A673 (cell line): ENCODE data around the gene TAS2R1. TPM values are rescaled to one million over a fixed set of nuclear protein-coding genes. Genes with fewer than 3 reads are reported as not detected.

ENCODE experiments used
- BruUV-seq: library from RNA; stranded (reverse); fragments of 400-500 nt; replicated peaks from 2 replicates; lab custom pipeline; 2021; lab: Mats Ljungman, UMichigan
- CTCF ChIA-PET: fragments of 300-600 bp; sonication (Branson Sonifier 250); formaldehyde crosslinking; loops from one replicate; lab custom pipeline; 2022; ENCODE audit warnings: antibody characterized with exemption; lab: Charles Lee
- POLR2A ChIA-PET: fragments of 300-600 bp; sonication (Branson Sonifier 250); formaldehyde crosslinking; loops from one replicate; lab custom pipeline; 2022; ENCODE audit warnings: antibody characterized with exemption; ENCODE audit not compliant: low non-redundant PET; lab: Charles Lee
- DNase-seq: peaks from one replicate; pipeline ENCODE4 v3.0.0-alpha.2; 2015; ENCODE audit warnings: low spot score
- H3K27ac ChIP-seq: fragments of 200-600 bp; sonication (generic); 2 replicates; pipeline ENCODE4 v1.5.1; 2016; ENCODE audit warnings: mixed run types, low read depth, mild to moderate bottlenecking, mixed read lengths, antibody characterized with exemption, low read length; ENCODE audit not compliant: poor library complexity, severe bottlenecking
- H3K27me3 ChIP-seq: fragments of 200-600 bp; sonication (generic); replicated peaks from 2 replicates; pipeline ENCODE4 v1.6.1; 2017; ENCODE audit warnings: mixed run types, low read depth, mild to moderate bottlenecking, mixed read lengths, antibody characterized with exemption, low read length; ENCODE audit not compliant: insufficient read depth, poor library complexity
- H3K36me3 ChIP-seq: fragments of 200-600 bp; sonication (generic); 2 replicates; pipeline ENCODE4 v1.6.1; 2016; ENCODE audit warnings: mixed run types, mild to moderate bottlenecking, mixed read lengths, antibody characterized with exemption, low read length; ENCODE audit not compliant: insufficient read depth, poor library complexity, severe bottlenecking
- H3K4me1 ChIP-seq: fragments of 200-600 bp; sonication (generic); 2 replicates; pipeline ENCODE4 v1.6.1; 2017; ENCODE audit warnings: mixed run types, mild to moderate bottlenecking, mixed read lengths, antibody characterized with exemption, low read length; ENCODE audit not compliant: insufficient read depth, poor library complexity, severe bottlenecking
- H3K4me3 ChIP-seq: fragments of 200-600 bp; sonication (generic); 2 replicates; pipeline ENCODE4 v1.5.1; 2016; ENCODE audit warnings: low read depth, mixed run types, mild to moderate bottlenecking, mixed read lengths, low read length; ENCODE audit not compliant: poor library complexity, severe bottlenecking
- H3K9me3 ChIP-seq: fragments of 200-600 bp; sonication (generic); 2 replicates; pipeline ENCODE4 v1.6.1; 2016; ENCODE audit warnings: mixed run types, low read depth, mild to moderate bottlenecking, mixed read lengths, antibody characterized with exemption, low read length; ENCODE audit not compliant: poor library complexity, severe bottlenecking
- EZH2 ChIP-seq: fragments of 200-600 bp; sonication (generic); IDR thresholded peaks from 2 replicates; pipeline ENCODE4 v1.6.1; 2017; ENCODE audit warnings: borderline replicate concordance, low read depth, mild to moderate bottlenecking, mixed read lengths, antibody characterized with exemption, low read length; ENCODE audit not compliant: poor library complexity, severe bottlenecking
- intact Hi-C: fragments of 100-400 bp; cut with micrococcal nuclease; formaldehyde crosslinking; loops from one replicate; pipeline ENCODE4 v1.10.0; 2022; ENCODE audit not compliant: unreplicated experiment
- total RNA-seq: library from RNA; stranded (reverse); gene quantifications from 2 replicates; pipeline ENCODE4 v1.2.3, GENCODE V29; 2021
- TF ChIP-seq, protein P1 (sequence below): fragments of 300-800, 200-600 bp; sonication (generic); conservative IDR thresholded peaks from 2 replicates; pipeline ENCODE4 v1.5.1; 2017; ENCODE audit warnings: low read depth, mild to moderate bottlenecking, antibody characterized with exemption, low read length, moderate library complexity, mixed read lengths

TAS2R1 gene
- total RNA-seq, 1 experiment from 2014 or later: not detected

GRCh38 chr5:9588254-9588653, 41.9 kb downstream of the TAS2R1 start:
- no peak overlapping the region for H3K27ac ChIP-seq
- H3K27me3 ChIP-seq: no peaks in the 10 kb centered on the region
- POLR2A ChIA-PET: no interaction called here
- no TSS peak for BruUV-seq
- intact Hi-C loops: no loop called here
- no peak for DNase-seq
- H3K9me3 ChIP-seq: no peaks in the 10 kb centered on the region
- H3K36me3 ChIP-seq: no peaks in the 10 kb centered on the region
- H3K4me3 ChIP-seq: no peak overlapping the region
- CTCF ChIA-PET: no interaction called here
- H3K4me1 ChIP-seq: no peaks in the 10 kb centered on the region
- TF ChIP-seq, protein P1, sequence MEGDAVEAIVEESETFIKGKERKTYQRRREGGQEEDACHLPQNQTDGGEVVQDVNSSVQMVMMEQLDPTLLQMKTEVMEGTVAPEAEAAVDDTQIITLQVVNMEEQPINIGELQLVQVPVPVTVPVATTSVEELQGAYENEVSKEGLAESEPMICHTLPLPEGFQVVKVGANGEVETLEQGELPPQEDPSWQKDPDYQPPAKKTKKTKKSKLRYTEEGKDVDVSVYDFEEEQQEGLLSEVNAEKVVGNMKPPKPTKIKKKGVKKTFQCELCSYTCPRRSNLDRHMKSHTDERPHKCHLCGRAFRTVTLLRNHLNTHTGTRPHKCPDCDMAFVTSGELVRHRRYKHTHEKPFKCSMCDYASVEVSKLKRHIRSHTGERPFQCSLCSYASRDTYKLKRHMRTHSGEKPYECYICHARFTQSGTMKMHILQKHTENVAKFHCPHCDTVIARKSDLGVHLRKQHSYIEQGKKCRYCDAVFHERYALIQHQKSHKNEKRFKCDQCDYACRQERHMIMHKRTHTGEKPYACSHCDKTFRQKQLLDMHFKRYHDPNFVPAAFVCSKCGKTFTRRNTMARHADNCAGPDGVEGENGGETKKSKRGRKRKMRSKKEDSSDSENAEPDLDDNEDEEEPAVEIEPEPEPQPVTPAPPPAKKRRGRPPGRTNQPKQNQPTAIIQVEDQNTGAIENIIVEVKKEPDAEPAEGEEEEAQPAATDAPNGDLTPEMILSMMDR: no peak
- no peak for TF ChIP-seq EZH2

- CTCF ChIA-PET: no interaction called here
- no peak overlapping the region for H3K4me3 ChIP-seq
- H3K4me1 ChIP-seq: no peaks in the 10 kb centered on the region
- DNase-seq: no peak
- no peaks in the 10 kb centered on the region for H3K36me3 ChIP-seq
- POLR2A ChIA-PET: no interaction called here
- no peaks in the 10 kb centered on the region for H3K27me3 ChIP-seq
- H3K27ac ChIP-seq: no peak overlapping the region
- no peaks in the 10 kb centered on the region for H3K9me3 ChIP-seq
- TF ChIP-seq, protein P1: no peak
- BruUV-seq: no TSS peak
- intact Hi-C loops: no loop called here
These were observed 43.0 kb downstream of the TAS2R1 start for GRCh38 chr5:9587135-9587534.

GRCh38 chr5:9582406-9582805, 47.7 kb downstream of the TAS2R1 start:
- ChIA-PET CTCF (no interaction called here), POLR2A (no interaction called here)
- Histone ChIP-seq H3K4me3 (no peak overlapping the region), H3K27me3 (no peaks in the 10 kb centered on the region), H3K27ac (no peak overlapping the region), H3K4me1 (no peaks in the 10 kb centered on the region), H3K9me3 (no peaks in the 10 kb centered on the region), H3K36me3 (no peaks in the 10 kb centered on the region)
- DNase-seq: no peak
- BruUV-seq: no TSS peak
- intact Hi-C loops: no loop called here
- TF ChIP-seq, protein P1: no peak
- no peak for TF ChIP-seq EZH2

Other genes with a start within 250 kb of the TAS2R1 start
- 0.17 and 0.20 TPM in 2 replicates for gene SEMA5A, start 84.3 kb downstream of the TAS2R1 start, total RNA-seq